Liver (tissue), 9 donors: ENCODE results near the gene TMPRSS12. TPM values are rescaled to one million over a fixed set of nuclear protein-coding genes. Genes with fewer than 3 reads are reported as not detected.

Experiments
- DNase-seq: peaks from one replicate; pipeline ENCODE4 v3.0.0-alpha.2; 2017; ENCODE audit warnings: low spot score
- H3K27ac ChIP-seq, 2 donors: one replicate each; pipeline ENCODE4 v1.7.0; 2013; ENCODE audit warnings: inconsistent platforms in 2 of 2, low read length in 2 of 2, control low read depth in 1 of 2, low read depth in 1 of 2, mild to moderate bottlenecking in 1 of 2
- H3K27me3 ChIP-seq, 4 donors: one replicate each; pipeline versions ENCODE4 v1.6.1 to v1.7.0; 2013; ENCODE audit warnings: low read length in 3 of 4, inconsistent platforms in 1 of 4, mild to moderate bottlenecking in 1 of 4, moderate library complexity in 1 of 4; ENCODE audit not compliant: control insufficient read depth in 4 of 4, insufficient read depth in 4 of 4
- H3K36me3 ChIP-seq, 4 donors: one replicate each; pipeline versions ENCODE4 v1.6.1 to v1.7.0; 2013; ENCODE audit warnings: low read length in 3 of 4, mild to moderate bottlenecking in 3 of 4, low read depth in 1 of 4, moderate library complexity in 1 of 4; ENCODE audit not compliant: control insufficient read depth in 4 of 4, insufficient read depth in 3 of 4
- H3K4me1 ChIP-seq, 4 donors: one replicate each; pipeline versions ENCODE4 v1.6.1 to v1.7.0; 2013; ENCODE audit warnings: low read length in 3 of 4, mild to moderate bottlenecking in 3 of 4, moderate library complexity in 1 of 4; ENCODE audit not compliant: control insufficient read depth in 4 of 4, insufficient read depth in 4 of 4
- H3K4me3 ChIP-seq, 3 donors: one replicate each; pipeline versions ENCODE4 v1.6.1 to v1.7.0; 2013; ENCODE audit warnings: low read length in 3 of 3, control low read depth in 1 of 3, low read depth in 1 of 3, mild to moderate bottlenecking in 1 of 3
- H3K9ac ChIP-seq, 2 donors: one replicate each; pipeline ENCODE4 v1.7.0; 2013; ENCODE audit warnings: low read length in 2 of 2, mild to moderate bottlenecking in 2 of 2, moderate library complexity in 2 of 2, control low read depth in 1 of 2, low read depth in 1 of 2
- H3K9me3 ChIP-seq, 4 donors: one replicate each; pipeline versions ENCODE4 v1.6.1 to v1.7.0; 2013; ENCODE audit warnings: low read length in 3 of 4; ENCODE audit not compliant: control insufficient read depth in 4 of 4
- CTCF ChIP-seq: fragments of 150-350 bp; IDR thresholded peaks from 2 replicates; pipeline ENCODE4 v1.5.1; 2017; ENCODE audit warnings: improper control_type of control experiment, low read depth, low read length; ENCODE audit not compliant: missing input control
- EGR1 ChIP-seq, 2 donors: IDR thresholded peaks; 2 replicates each; pipeline ENCODE4 v1.6.1; 2016 to 2018; ENCODE audit warnings: antibody characterized with exemption in 2 of 2, low read depth in 2 of 2
- FOXA1 ChIP-seq: IDR thresholded peaks from 2 replicates; pipeline ENCODE4 v1.6.1; 2016; ENCODE audit warnings: antibody characterized with exemption
- FOXA2 ChIP-seq: IDR thresholded peaks from 2 replicates; pipeline ENCODE4 v1.6.1; 2016; ENCODE audit warnings: antibody characterized with exemption
- GABPA ChIP-seq, 2 donors: IDR thresholded peaks in 1 of 2; conservative IDR thresholded peaks in 1 of 2; 2 replicates each; pipeline ENCODE4 v1.6.1; 2016; ENCODE audit warnings: antibody characterized with exemption in 2 of 2, mild to moderate bottlenecking in 1 of 2, moderate library complexity in 1 of 2
- HNF4A ChIP-seq, 2 donors: conservative IDR thresholded peaks; 2 replicates each; pipeline ENCODE4 v1.6.1; 2016; ENCODE audit warnings: antibody characterized with exemption in 2 of 2, mild to moderate bottlenecking in 2 of 2
- HNF4G ChIP-seq: IDR thresholded peaks from 2 replicates; pipeline ENCODE4 v1.6.1; 2016; ENCODE audit warnings: antibody characterized with exemption
- JUND ChIP-seq, 2 donors: IDR thresholded peaks; 2 replicates each; pipeline ENCODE4 v1.6.1; 2016; ENCODE audit warnings: antibody characterized with exemption in 2 of 2
- NR2F2 ChIP-seq: IDR thresholded peaks from 2 replicates; pipeline ENCODE4 v1.6.1; 2016; ENCODE audit warnings: antibody characterized with exemption
- RAD21 ChIP-seq, 2 donors: IDR thresholded peaks; 2 replicates each; pipeline ENCODE4 v1.6.1; 2016; ENCODE audit warnings: antibody characterized with exemption in 2 of 2, mild to moderate bottlenecking in 2 of 2
- RXRA ChIP-seq, 2 donors: IDR thresholded peaks; 2 replicates each; pipeline ENCODE4 v1.6.1; 2017 to 2018; ENCODE audit warnings: antibody characterized with exemption in 2 of 2, mild to moderate bottlenecking in 1 of 2
- SP1 ChIP-seq: IDR thresholded peaks from 2 replicates; pipeline ENCODE4 v1.6.1; 2018; ENCODE audit warnings: antibody characterized with exemption, mild to moderate bottlenecking
- TAF1 ChIP-seq: conservative IDR thresholded peaks from 2 replicates; pipeline ENCODE4 v1.6.1; 2016; ENCODE audit warnings: antibody characterized with exemption, mild to moderate bottlenecking
- YY1 ChIP-seq: IDR thresholded peaks from 2 replicates; pipeline ENCODE4 v1.6.1; 2016; ENCODE audit warnings: antibody characterized with exemption, mild to moderate bottlenecking
- ZBTB33 ChIP-seq: IDR thresholded peaks from 2 replicates; pipeline ENCODE4 v1.6.1; 2016; ENCODE audit warnings: antibody characterized with exemption
- whole genome bisulfite sequencing: extraction: QIAGEN DNeasy Blood & Tissue Kit; methylation state at CpG from one replicate; pipeline ENCODE4 v1.1.7; 2013; 5-methylcytosine and 5-hydroxymethylcytosine counted together
- polyA plus RNA-seq, 2 donors: library from polyadenylated mRNA; stranded (reverse) in 1 of 2; unstranded in 1 of 2; fragments of 200-250 nt in 1 of 2; fragments of >200 nt in 1 of 2; fragmentation: Nextera tagmentation in 1 of 2; extraction: Ambion mirVana in 1 of 2; gene quantifications; one replicate each; pipeline versions ENCODE4 v1.2.1 to v1.2.3, GENCODE V29; 2013 to 2015
- total RNA-seq, 2 donors: library from RNA; depleted of rRNA; stranded (reverse); fragments of >200 nt; gene quantifications; one replicate each; pipeline ENCODE4 v1.2.3, GENCODE V29; 2014
- TF ChIP-seq, protein P1 (sequence below): IDR thresholded peaks from 2 replicates; pipeline ENCODE4 v1.6.1; 2016; ENCODE audit warnings: antibody characterized with exemption
- TF ChIP-seq, protein P2 (sequence below): IDR thresholded peaks from 2 replicates; pipeline ENCODE4 v1.6.1; 2016; ENCODE audit warnings: antibody characterized with exemption, mild to moderate bottlenecking
- TF ChIP-seq, protein P3 (sequence below): IDR thresholded peaks from 2 replicates; pipeline ENCODE4 v1.6.1; 2016; ENCODE audit warnings: antibody characterized with exemption
- donor health status: healthy.
- donor health status: healthy.
- donor health status: healthy.
- donor health status: healthy.
- donor health status: healthy.

TMPRSS12 gene
- total and polyA plus RNA-seq, 4 donors = not detected

DNA sequence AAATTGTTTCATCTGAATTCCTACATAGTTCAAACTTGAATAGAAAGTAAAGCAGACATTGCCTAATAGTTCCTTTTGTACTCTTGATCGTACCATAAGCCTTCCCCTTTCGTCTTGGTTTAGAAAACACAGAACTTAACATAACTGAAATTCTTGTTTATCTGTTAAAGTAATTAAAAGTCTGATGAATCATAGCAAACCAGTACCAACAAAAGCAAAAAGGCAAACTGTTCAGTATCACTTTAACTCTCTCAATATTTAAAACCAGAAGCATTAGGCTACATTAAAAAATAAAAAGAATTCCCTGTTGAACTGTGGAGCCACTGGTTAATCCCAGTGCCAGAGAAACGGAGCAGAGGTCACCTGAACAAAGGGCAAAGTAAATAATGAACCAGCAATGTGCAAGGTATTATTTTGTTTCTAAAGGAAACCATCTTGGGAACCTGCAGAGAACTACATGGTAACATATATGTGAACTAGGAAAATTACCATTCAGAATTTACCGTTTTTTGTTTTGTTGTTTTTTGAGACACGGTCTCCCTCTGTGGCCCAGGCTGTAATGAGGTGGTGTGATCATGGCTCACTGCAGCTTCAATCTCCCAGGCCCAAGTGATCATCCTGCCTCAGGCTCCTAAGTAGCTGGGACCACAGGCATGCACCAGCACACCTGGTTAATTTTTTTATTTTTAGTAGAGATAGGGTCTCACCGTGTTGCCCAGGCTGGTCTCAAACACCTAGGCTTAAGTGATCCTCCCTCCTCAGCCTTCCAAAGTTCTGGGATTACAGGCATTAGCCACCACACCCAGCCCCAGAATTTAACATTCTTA is 92.5 kb downstream of the TMPRSS12 start:
- Histone ChIP-seq H3K9ac (peak overlapping the region; percentile 6 to 10), H3K27ac (peak overlapping the region; percentile 69 to 75), H3K36me3 (peaks cover 0 to 5% (median 3%) of the 10 kb centered on the region in 4 donors), H3K9me3 (peaks cover 0 to 3% (median 0%) of the 10 kb centered on the region in 4 donors), H3K4me1 (peaks cover 14 to 64% (median 51%) of the 10 kb centered on the region in 4 donors), H3K27me3 (no peaks in the 10 kb centered on the region), H3K4me3 (no peak overlapping the region)
- WGBS = 36% methylated on average over 6 of the region's 6 CpGs
- no peak for DNase-seq
- TF ChIP-seq, protein P1, sequence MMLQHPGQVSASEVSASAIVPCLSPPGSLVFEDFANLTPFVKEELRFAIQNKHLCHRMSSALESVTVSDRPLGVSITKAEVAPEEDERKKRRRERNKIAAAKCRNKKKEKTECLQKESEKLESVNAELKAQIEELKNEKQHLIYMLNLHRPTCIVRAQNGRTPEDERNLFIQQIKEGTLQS = no peak
- TF ChIP-seq YY1 (peak; percentile 88), ZBTB33 (no peak), NR2F2 (no peak), CTCF (no peak), TAF1 (no peak), FOXA2 (peak; percentile 88), JUND (IDR thresholded peaks at IDR 0.05) (peak; percentile 22 to 48), RXRA (IDR thresholded peaks at IDR 0.05) (peak; percentile 76 to 79), FOXA1 (peak; percentile 84), EGR1 (IDR thresholded peaks at IDR 0.05; ENCODE audit: low read depth in 2 of 2) (no peak), SP1 (peak; percentile 82), HNF4A (conservative IDR thresholded peaks at IDR 0.05) (peak; percentile 88 to 90), GABPA (IDR thresholded peaks at IDR 0.05 in 1 of 2, conservative IDR thresholded peaks at IDR 0.05 in 1 of 2) (no peak), RAD21 (IDR thresholded peaks at IDR 0.05) (peak in 1 of 2 donors; percentile 48), HNF4G (peak; percentile 46)
- TF ChIP-seq, protein P2, sequence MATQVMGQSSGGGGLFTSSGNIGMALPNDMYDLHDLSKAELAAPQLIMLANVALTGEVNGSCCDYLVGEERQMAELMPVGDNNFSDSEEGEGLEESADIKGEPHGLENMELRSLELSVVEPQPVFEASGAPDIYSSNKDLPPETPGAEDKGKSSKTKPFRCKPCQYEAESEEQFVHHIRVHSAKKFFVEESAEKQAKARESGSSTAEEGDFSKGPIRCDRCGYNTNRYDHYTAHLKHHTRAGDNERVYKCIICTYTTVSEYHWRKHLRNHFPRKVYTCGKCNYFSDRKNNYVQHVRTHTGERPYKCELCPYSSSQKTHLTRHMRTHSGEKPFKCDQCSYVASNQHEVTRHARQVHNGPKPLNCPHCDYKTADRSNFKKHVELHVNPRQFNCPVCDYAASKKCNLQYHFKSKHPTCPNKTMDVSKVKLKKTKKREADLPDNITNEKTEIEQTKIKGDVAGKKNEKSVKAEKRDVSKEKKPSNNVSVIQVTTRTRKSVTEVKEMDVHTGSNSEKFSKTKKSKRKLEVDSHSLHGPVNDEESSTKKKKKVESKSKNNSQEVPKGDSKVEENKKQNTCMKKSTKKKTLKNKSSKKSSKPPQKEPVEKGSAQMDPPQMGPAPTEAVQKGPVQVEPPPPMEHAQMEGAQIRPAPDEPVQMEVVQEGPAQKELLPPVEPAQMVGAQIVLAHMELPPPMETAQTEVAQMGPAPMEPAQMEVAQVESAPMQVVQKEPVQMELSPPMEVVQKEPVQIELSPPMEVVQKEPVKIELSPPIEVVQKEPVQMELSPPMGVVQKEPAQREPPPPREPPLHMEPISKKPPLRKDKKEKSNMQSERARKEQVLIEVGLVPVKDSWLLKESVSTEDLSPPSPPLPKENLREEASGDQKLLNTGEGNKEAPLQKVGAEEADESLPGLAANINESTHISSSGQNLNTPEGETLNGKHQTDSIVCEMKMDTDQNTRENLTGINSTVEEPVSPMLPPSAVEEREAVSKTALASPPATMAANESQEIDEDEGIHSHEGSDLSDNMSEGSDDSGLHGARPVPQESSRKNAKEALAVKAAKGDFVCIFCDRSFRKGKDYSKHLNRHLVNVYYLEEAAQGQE = peak; percentile 37
- TF ChIP-seq, protein P3, sequence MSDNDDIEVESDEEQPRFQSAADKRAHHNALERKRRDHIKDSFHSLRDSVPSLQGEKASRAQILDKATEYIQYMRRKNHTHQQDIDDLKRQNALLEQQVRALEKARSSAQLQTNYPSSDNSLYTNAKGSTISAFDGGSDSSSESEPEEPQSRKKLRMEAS = no peak
